Neuronal stem cell (in vitro differentiated cells): ENCODE results near the gene ATOH7.

Source experiments
- DNase-seq: peaks from one replicate; pipeline ENCODE4 v3.0.0-alpha.2; 2013; ENCODE audit warnings: low spot score
- H2AFZ ChIP-seq: one replicate; pipeline ENCODE4 v1.6.1; 2013; ENCODE audit warnings: mild to moderate bottlenecking, low read length, inconsistent platforms
- H2AK5ac ChIP-seq: 2 replicates; pipeline ENCODE4 v1.6.1; 2013; ENCODE audit warnings: low read depth, mild to moderate bottlenecking, inconsistent platforms, low read length, moderate library complexity, mixed read lengths
- H2BK120ac ChIP-seq: 2 replicates; pipeline ENCODE4 v1.6.1; 2013; ENCODE audit warnings: low read depth, mild to moderate bottlenecking, inconsistent platforms, low read length, moderate library complexity, mixed read lengths
- H2BK12ac ChIP-seq: one replicate; pipeline ENCODE4 v1.6.1; 2013; ENCODE audit warnings: low read length, inconsistent platforms
- H2BK15ac ChIP-seq: 2 replicates; pipeline ENCODE4 v1.6.1; 2013; ENCODE audit warnings: mild to moderate bottlenecking, low read length, inconsistent platforms, mixed read lengths
- H2BK5ac ChIP-seq: one replicate; pipeline ENCODE4 v1.6.1; 2013; ENCODE audit warnings: inconsistent platforms, mild to moderate bottlenecking, low read length, moderate library complexity
- H3K14ac ChIP-seq: one replicate; pipeline ENCODE4 v1.6.1; 2013; ENCODE audit warnings: low read length, inconsistent platforms
- H3K18ac ChIP-seq: 2 replicates; pipeline ENCODE4 v1.6.1; 2013; ENCODE audit warnings: low read length, inconsistent platforms
- H3K23ac ChIP-seq: 2 replicates; pipeline ENCODE4 v1.6.1; 2013; ENCODE audit warnings: low read depth, mild to moderate bottlenecking, mixed read lengths, low read length, inconsistent platforms; ENCODE audit not compliant: poor library complexity
- H3K27ac ChIP-seq: replicated peaks from 3 replicates; pipeline ENCODE4 v1.5.1; 2013; ENCODE audit warnings: low read length, inconsistent platforms
- H3K27me3 ChIP-seq, 3 experiments: 2 replicates each; pipeline ENCODE4 v1.6.1; 2013; ENCODE audit warnings: low read length in 3 of 3, mild to moderate bottlenecking in 2 of 3, inconsistent platforms in 1 of 3, low read depth in 1 of 3, mixed read lengths in 1 of 3, moderate library complexity in 1 of 3; ENCODE audit not compliant: control insufficient read depth in 3 of 3, insufficient read depth in 3 of 3
- H3K36me3 ChIP-seq, 2 donors: replicated peaks in 1 of 2; 2 replicates each; pipeline ENCODE4 v1.6.1; 2013; ENCODE audit warnings: low read length in 2 of 2; ENCODE audit not compliant: control insufficient read depth in 2 of 2, insufficient read depth in 2 of 2
- H3K4ac ChIP-seq: 2 replicates; pipeline ENCODE4 v1.6.1; 2013; ENCODE audit warnings: inconsistent platforms, mild to moderate bottlenecking, low read length, moderate library complexity
- H3K4me1 ChIP-seq, 2 donors: 1 replicate in 1 of 2; 2 replicates in 1 of 2; pipeline ENCODE4 v1.6.1; 2013; ENCODE audit warnings: low read length in 2 of 2, low read depth in 1 of 2; ENCODE audit not compliant: control insufficient read depth in 2 of 2, insufficient read depth in 1 of 2
- H3K4me2 ChIP-seq: one replicate; pipeline ENCODE4 v1.6.1; 2013; ENCODE audit warnings: mild to moderate bottlenecking, low read length, inconsistent platforms; ENCODE audit not compliant: insufficient read depth, poor library complexity, severe bottlenecking
- H3K4me3 ChIP-seq, 2 donors: 2 replicates each; pipeline ENCODE4 v1.5.1; 2013; ENCODE audit warnings: low read length in 2 of 2, mild to moderate bottlenecking in 2 of 2, inconsistent platforms in 1 of 2, moderate library complexity in 1 of 2
- H3K79me1 ChIP-seq: one replicate; pipeline ENCODE4 v1.6.1; 2013; ENCODE audit warnings: low read depth, mild to moderate bottlenecking, inconsistent platforms, low read length, moderate library complexity
- H3K9ac ChIP-seq: one replicate; pipeline ENCODE4 v1.6.1; 2013; ENCODE audit warnings: mild to moderate bottlenecking, low read depth, low read length, inconsistent platforms; ENCODE audit not compliant: poor library complexity
- H3K9me3 ChIP-seq, 2 donors: replicated peaks in 1 of 2; 2 replicates each; pipeline versions ENCODE3 to v1.6.1; 2013; ENCODE audit warnings: low read length in 2 of 2, mild to moderate bottlenecking in 2 of 2, inconsistent platforms in 1 of 2, low read depth in 1 of 2, mixed read lengths in 1 of 2, moderate library complexity in 1 of 2; ENCODE audit not compliant: control insufficient read depth in 2 of 2, insufficient read depth in 1 of 2
- H4K8ac ChIP-seq: one replicate; pipeline ENCODE4 v1.6.1; 2013; ENCODE audit warnings: low read depth, mild to moderate bottlenecking, inconsistent platforms, low read length, moderate library complexity
- H4K91ac ChIP-seq: one replicate; pipeline ENCODE4 v1.6.1; 2013; ENCODE audit warnings: low read length, low read depth, mild to moderate bottlenecking, inconsistent platforms; ENCODE audit not compliant: poor library complexity
- WGBS, 2 donors: extraction: QIAGEN DNeasy Blood & Tissue Kit; methylation state at CpG; one replicate each; pipeline ENCODE4 v1.1.7; 2013; ENCODE audit warnings: missing lambda C conversion rate in 2 of 2, mixed read lengths in 1 of 2; ENCODE audit not compliant: insufficient read length in 2 of 2, insufficient replicate concordance in 1 of 2; ENCODE audit errors: extremely low coverage in 2 of 2; 5-methylcytosine and 5-hydroxymethylcytosine counted together

Gene ATOH7

DNA sequence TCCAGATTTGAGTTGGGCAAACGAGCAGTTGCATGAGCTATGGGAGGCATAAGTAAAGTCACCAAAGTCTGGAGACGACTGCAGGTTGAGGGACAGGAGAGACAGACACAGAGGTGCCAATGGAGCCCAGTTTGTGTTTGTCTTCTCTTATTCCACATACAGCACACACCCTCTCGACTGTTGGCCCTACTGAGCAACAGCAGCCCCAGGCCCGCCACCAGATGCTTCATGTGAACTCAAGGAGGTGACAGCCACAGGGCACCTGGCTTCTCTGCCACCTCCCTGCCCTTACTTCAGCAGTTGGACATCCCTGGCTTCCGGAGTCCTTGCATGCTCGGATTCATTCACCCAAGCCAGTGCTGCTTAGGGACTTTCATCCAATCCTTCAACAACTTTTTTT lies 6.5 kb upstream of the ATOH7 start:
- no peak for DNase-seq
- no peak overlapping the region for H3K18ac ChIP-seq
- H4K8ac ChIP-seq: no peak overlapping the region
- no peak overlapping the region for H2BK5ac ChIP-seq
- no peaks in the 10 kb centered on the region for H3K9me3 ChIP-seq
- no peak overlapping the region for H2AFZ ChIP-seq
- no peak overlapping the region for H2BK120ac ChIP-seq
- H4K91ac ChIP-seq: no peak overlapping the region
- H2AK5ac ChIP-seq: no peak overlapping the region
- H3K4ac ChIP-seq: no peak overlapping the region
- WGBS, 2 donors: no CpG with 5 or more reads among the region's 6 CpGs
- H3K4me1 ChIP-seq: peaks cover 0 to 2% of the 10 kb centered on the region in 2 donors
- no peak overlapping the region for H3K4me3 ChIP-seq
- no peaks in the 10 kb centered on the region for H3K36me3 ChIP-seq
- no peak overlapping the region for H3K23ac ChIP-seq
- H3K79me1 ChIP-seq: no peaks in the 10 kb centered on the region
- H2BK12ac ChIP-seq: no peak overlapping the region
- H3K27me3 ChIP-seq: peaks cover 0 to 3% (median 0%) of the 10 kb centered on the region in 3 experiments
- no peak overlapping the region for H3K4me2 ChIP-seq
- H2BK15ac ChIP-seq: peak overlapping the region; percentile 12
- no peak overlapping the region for H3K27ac ChIP-seq
- H3K14ac ChIP-seq: no peak overlapping the region
- H3K9ac ChIP-seq: no peak overlapping the region

DNA sequence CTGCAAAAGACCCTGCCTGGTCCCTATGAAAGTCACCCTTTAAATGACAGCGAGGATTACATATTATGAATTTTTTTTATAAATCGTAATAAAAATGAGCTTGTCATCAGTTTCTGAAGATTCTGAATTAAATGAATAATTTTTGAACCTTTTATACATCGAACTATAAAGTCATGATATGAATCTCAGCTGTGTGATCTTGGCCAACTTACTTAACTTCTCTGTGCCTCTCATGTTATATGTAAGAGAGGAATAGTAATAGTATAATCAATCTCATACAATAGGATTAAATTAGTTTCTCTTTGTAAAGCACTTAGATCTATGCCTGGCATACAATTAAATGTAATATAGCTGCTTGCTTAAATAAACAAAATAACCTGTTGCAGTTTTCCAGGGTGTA lies 5.3 kb upstream of the ATOH7 start:
- no CpG with 5 or more reads among the region's 3 CpGs for WGBS, 2 donors
- Histone ChIP-seq H3K23ac (no peak overlapping the region), H2BK12ac (no peak overlapping the region), H3K14ac (no peak overlapping the region), H4K91ac (no peak overlapping the region), H3K27me3 (peaks cover 0 to 4% (median under 1%) of the 10 kb centered on the region in 3 experiments), H3K27ac (no peak overlapping the region), H3K4me1 (peaks cover 0 to 2% of the 10 kb centered on the region in 2 donors), H3K9me3 (no peaks in the 10 kb centered on the region), H3K18ac (no peak overlapping the region), H2AK5ac (no peak overlapping the region), H3K4me2 (no peak overlapping the region), H4K8ac (no peak overlapping the region), H2AFZ (no peak overlapping the region), H3K4ac (no peak overlapping the region), H3K9ac (no peak overlapping the region), H2BK15ac (no peak overlapping the region), H3K36me3 (no peaks in the 10 kb centered on the region), H2BK120ac (no peak overlapping the region), H2BK5ac (no peak overlapping the region), H3K79me1 (no peaks in the 10 kb centered on the region), H3K4me3 (no peak overlapping the region)
- DNase-seq: no peak

DNA sequence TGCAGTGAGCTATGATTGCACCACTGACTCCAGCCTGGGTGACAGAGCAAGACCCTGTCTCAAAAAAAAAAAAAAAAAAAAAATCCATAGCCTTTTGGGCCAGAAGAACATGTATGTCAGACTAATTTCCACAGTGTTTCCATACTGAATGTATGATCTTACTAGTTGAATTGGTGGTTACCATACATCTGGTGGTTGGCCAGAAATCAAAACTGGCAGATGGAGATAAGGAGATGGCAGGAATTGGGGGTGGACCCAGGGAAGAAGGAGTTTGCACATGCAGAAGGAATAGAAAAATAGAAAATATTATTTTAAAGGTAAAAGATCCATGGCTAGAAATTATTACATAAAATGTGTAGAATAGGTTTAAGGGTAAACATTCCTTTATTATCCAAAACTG lies 3.7 kb upstream of the ATOH7 start:
- no peak overlapping the region for H2AK5ac ChIP-seq
- no peak overlapping the region for H2BK5ac ChIP-seq
- H3K14ac ChIP-seq: no peak overlapping the region
- peaks cover 0 to 11% (median 4%) of the 10 kb centered on the region in 3 experiments for H3K27me3 ChIP-seq
- H3K4ac ChIP-seq: no peak overlapping the region
- H2BK120ac ChIP-seq: no peak overlapping the region
- H3K36me3 ChIP-seq: no peaks in the 10 kb centered on the region
- no peak overlapping the region for H2BK12ac ChIP-seq
- H3K79me1 ChIP-seq: no peaks in the 10 kb centered on the region
- no peaks in the 10 kb centered on the region for H3K9me3 ChIP-seq
- no peak overlapping the region for H4K8ac ChIP-seq
- DNase-seq: no peak
- no peak overlapping the region for H3K23ac ChIP-seq
- no peak overlapping the region for H4K91ac ChIP-seq
- H3K27ac ChIP-seq: no peak overlapping the region
- no peak overlapping the region for H3K4me2 ChIP-seq
- no peak overlapping the region for H3K9ac ChIP-seq
- no peak overlapping the region for H2AFZ ChIP-seq
- H3K18ac ChIP-seq: no peak overlapping the region
- H3K4me3 ChIP-seq: no peak overlapping the region
- H3K4me1 ChIP-seq: peaks cover 3 to 5% of the 10 kb centered on the region in 2 donors
- H2BK15ac ChIP-seq: no peak overlapping the region

GRCh38 chr10:68235111-68235510 lies 3.2 kb upstream of the ATOH7 start:
- WGBS, 2 donors: no CpG with 5 or more reads among the region's 2 CpGs
- no peak for DNase-seq
- no peak overlapping the region for H2AK5ac ChIP-seq

More at GRCh38 chr10:68235111-68235510, 3.2 kb upstream of the ATOH7 start:
- Histone ChIP-seq H2BK120ac (no peak overlapping the region), H3K18ac (no peak overlapping the region), H2BK5ac (no peak overlapping the region), H2BK15ac (no peak overlapping the region), H3K14ac (no peak overlapping the region), H3K36me3 (no peaks in the 10 kb centered on the region), H3K4ac (no peak overlapping the region), H3K27ac (no peak overlapping the region), H4K8ac (no peak overlapping the region), H3K79me1 (no peaks in the 10 kb centered on the region), H3K4me1 (peaks cover 3 to 6% of the 10 kb centered on the region in 2 donors), H3K9ac (no peak overlapping the region), H3K9me3 (no peaks in the 10 kb centered on the region), H2BK12ac (no peak overlapping the region), H2AFZ (no peak overlapping the region), H4K91ac (no peak overlapping the region), H3K4me3 (no peak overlapping the region), H3K27me3 (peaks cover 0 to 14% (median 4%) of the 10 kb centered on the region in 3 experiments), H3K23ac (no peak overlapping the region), H3K4me2 (no peak overlapping the region)
